ENCODE measurements around the gene SIT1.
"Not testable (repeated sequence)": the region's sequence is repeated elsewhere in the genome, so short reads cannot be mapped to it uniquely, and the experiment has no call there.

SIT1 gene

GRCh38 chr9:35636877-35637246, 13.9 kb downstream of the SIT1 start:
- not testable (repeated sequence) for DNase-seq (ENCODE audit: low spot score)

GRCh38 chr9:35636135-35636876, 14.4 kb downstream of the SIT1 start:
- DNase-seq (ENCODE audit: low spot score) = no peak

- no peak for DNase-seq (ENCODE audit: low spot score)
These were observed 15.0 kb downstream of the SIT1 start for GRCh38 chr9:35635730-35636129.

GRCh38 chr9:35629597-35629996, 21.1 kb downstream of the SIT1 start:
- DNase-seq (ENCODE audit: low spot score) = no peak

GRCh38 chr9:35628389-35628991, 22.2 kb downstream of the SIT1 start:
- DNase-seq (ENCODE audit: low spot score) = no peak

GRCh38 chr9:35627575-35627974, 23.2 kb downstream of the SIT1 start:
- DNase-seq (ENCODE audit: low spot score) = no peak

- DNase-seq (ENCODE audit: low spot score) = no peak
These were observed 31.0 kb downstream of the SIT1 start for GRCh38 chr9:35619800-35620158.

GRCh38 chr9:35618854-35619799, 31.6 kb downstream of the SIT1 start:
- DNase-seq (ENCODE audit: low spot score) = no peak

GRCh38 chr9:35618325-35618727, 32.4 kb downstream of the SIT1 start, which contains the start of gene CD72:
Gene CD72, minus strand, starts transcription at chr9:35618413. Its CDS starts 110 bp downstream, at chr9:35618303.
- no peak for DNase-seq (ENCODE audit: low spot score)

- no peak for DNase-seq (ENCODE audit: low spot score)
These were observed 33.2 kb downstream of the SIT1 start for GRCh38 chr9:35617548-35617947.

GRCh38 chr9:35616681-35617459, 33.9 kb downstream of the SIT1 start:
- no peak for DNase-seq (ENCODE audit: low spot score)

- DNase-seq (ENCODE audit: low spot score) = no peak
These were observed 34.6 kb downstream of the SIT1 start for GRCh38 chr9:35615981-35616680.

- DNase-seq (ENCODE audit: low spot score) = no peak
These were observed 37.9 kb downstream of the SIT1 start for GRCh38 chr9:35612843-35613242.

- DNase-seq (ENCODE audit: low spot score) = not testable (repeated sequence)
These were observed 38.7 kb downstream of the SIT1 start for GRCh38 chr9:35612066-35612465.

- DNase-seq (ENCODE audit: low spot score) = peak; percentile 37
These were observed 39.4 kb downstream of the SIT1 start for GRCh38 chr9:35611230-35611797.

- DNase-seq (ENCODE audit: low spot score) = no peak
These were observed 40.9 kb downstream of the SIT1 start for GRCh38 chr9:35609820-35610163.

- DNase-seq (ENCODE audit: low spot score) = no peak
These were observed 41.5 kb downstream of the SIT1 start for GRCh38 chr9:35609001-35609819.

- no peak for DNase-seq (ENCODE audit: low spot score)
These were observed 42.5 kb downstream of the SIT1 start for GRCh38 chr9:35608221-35608620.

- no peak for DNase-seq (ENCODE audit: low spot score)
These were observed 44.0 kb downstream of the SIT1 start for GRCh38 chr9:35606726-35607125.

- DNase-seq (ENCODE audit: low spot score) = no peak
These were observed 44.6 kb downstream of the SIT1 start for GRCh38 chr9:35606138-35606504.

Data from hematopoietic multipotent progenitor cell treated with erythropoietin and hydrocortisone succinate and interleukin-3 and kit ligand, for 17 days (in vitro differentiated cells).